Stimulated activated naive CD4-positive, alpha-beta T cell treated with Interleukin-2 at 50 U/mL for 16 hours (primary cell): Measurements from ENCODE around the gene SCAF4.

ENCODE experiments used
- DNase-seq: peaks from one replicate; lab custom pipeline; 2025; lab: John Stamatoyannopoulos, UW

The SCAF4 gene

DNA sequence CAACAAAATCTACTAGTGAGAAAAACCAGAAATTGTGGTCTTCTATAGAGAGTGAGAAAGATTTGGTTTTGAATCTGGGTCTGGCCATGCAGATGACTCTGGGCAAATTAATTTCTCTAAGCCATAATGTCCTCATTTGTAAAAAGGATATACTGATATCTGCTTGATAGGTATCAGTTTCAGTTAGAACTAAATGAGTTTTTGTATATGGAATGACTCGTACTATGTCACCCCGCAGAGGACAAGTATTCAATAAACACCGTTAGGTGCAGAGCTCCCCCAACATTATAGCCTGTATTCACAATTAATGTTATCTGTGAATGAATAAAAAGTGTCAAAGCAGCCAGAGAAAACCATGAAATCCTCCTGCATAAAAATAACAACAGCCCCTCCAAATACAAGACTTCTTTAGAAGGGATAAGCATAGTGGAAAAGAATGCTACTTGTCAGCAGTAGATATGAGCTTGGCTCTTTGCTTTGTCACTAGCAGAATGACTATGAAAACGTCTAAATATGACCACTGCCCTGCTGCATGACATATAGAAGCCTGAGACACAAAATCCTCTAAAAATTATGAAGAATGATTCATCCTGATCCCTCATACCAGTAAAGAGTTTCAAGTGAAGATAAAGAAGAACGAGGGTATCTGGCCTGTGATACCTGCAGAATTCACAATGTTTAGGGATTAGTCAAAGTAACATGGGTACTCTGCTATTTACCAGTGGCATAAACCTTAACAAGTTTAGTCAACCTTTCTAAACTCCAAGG, 17.8 kb downstream of the SCAF4 start:
- DNase-seq = no peak

DNA sequence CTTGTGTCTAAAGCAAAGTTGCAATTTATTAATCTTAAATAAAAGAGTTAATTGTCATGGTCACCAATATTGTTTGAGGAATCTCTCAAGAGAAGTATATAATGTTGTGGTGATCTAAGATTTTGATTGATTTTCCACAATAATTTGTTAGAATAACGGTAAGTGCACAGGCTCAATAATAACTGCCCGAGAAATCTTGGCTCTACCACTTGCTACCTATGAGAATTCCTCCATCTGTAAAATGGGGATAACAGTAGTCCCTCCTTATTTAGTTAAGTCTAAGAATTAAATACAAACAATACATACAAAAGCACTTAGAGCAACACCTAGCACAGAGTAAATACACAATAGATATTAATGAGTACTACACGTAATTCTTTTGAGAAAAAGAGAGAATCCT, 18.8 kb downstream of the SCAF4 start:
- no peak for DNase-seq

DNA sequence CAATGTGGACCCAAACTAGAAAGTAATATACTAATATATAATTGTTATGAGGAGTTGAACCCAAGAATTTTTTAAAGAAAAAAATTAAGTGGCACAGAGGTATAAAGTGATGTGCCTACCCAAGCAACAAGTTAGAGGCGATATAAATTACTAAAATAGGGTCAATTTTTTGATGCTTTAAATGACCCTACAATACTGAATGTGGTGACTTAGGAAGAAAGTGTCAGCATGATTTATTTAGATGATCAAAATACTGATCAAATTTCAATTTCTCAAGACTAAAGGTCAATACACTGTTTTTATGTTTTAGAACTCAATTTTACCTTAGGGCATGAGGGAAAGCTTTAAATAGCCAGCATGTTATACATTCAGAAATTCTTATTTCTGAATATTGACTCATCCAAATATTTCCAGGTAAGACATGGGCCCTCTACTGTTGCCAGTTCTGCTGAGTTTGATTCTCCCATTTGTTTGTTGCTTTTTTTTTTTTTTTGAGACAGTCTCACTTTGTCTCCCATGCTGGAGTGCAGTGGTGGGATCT, 20.1 kb downstream of the SCAF4 start:
- no peak for DNase-seq

DNA sequence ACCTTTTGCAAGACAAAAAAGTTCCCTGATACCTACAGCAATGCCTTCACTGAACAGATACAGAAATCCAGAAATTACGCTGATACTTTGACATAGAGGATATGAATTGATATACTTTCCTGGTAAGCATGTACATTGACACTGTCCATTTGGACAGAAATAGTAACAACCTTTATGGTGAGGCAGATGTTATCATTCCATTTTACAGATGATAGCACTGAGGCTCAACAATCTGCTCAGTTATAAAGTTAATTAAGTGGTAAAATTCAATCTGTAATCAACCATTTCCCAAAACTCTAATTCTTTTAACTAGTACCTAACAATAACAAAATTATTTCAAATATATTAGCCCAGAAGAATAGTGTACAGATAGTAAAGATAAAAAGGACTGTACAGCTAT, 20.6 kb downstream of the SCAF4 start:
- no peak for DNase-seq

DNA sequence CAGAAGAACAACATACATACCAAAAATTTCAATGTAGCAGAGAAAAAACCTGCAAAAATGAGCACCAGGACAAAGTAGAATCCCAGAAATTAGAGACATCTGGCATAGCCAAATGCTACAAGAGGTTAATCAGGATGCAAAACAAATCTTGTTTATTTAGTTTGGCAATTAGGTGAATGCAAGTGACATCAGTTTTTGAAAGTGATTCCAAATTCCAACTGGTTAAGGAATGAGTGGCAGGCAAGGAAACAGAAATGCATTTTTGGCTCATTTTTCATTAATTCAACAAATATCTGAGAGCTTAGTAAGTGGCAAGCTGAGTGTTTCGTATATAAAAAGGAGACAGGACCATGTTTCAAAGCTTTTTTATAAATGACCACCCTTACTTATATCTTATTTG, 21.3 kb downstream of the SCAF4 start:
- DNase-seq = no peak

DNA sequence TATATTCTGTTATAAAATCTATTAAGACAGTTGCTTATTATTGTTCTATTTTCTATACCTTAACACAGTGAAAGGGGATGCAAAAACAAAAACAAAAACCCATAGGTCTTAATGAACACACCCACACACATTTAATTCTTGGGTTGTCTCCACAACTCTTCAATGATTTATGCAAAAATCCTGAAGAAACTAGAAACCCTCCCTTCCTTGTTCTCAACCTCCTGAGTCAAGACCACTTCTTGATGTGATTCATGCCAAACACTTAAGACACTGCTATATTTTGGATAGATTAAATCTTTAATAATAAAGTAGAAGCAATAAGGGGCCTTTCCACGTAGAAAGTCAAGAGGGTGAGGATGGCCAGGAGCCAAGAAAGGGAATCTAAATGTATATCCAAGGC, 23.4 kb downstream of the SCAF4 start:
- DNase-seq = no peak

DNA sequence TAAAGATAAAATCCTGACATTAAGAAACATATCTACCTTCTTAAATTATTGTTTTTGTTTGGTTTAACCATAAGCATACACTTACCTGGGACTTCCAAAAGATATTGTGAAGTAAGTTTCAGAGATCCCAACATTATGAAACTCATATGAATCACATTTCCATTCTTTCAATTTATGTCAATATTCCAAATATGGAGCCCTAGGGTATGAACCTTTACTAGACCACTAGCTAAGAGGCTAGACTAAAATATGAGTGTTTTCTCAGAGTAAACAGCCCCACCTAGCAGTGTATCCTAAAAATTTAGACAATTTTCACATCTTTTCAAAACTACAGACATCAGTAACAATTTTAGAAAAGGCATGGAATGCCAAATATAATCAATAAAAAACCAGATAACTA, 24.4 kb downstream of the SCAF4 start:
- DNase-seq = no peak

DNA sequence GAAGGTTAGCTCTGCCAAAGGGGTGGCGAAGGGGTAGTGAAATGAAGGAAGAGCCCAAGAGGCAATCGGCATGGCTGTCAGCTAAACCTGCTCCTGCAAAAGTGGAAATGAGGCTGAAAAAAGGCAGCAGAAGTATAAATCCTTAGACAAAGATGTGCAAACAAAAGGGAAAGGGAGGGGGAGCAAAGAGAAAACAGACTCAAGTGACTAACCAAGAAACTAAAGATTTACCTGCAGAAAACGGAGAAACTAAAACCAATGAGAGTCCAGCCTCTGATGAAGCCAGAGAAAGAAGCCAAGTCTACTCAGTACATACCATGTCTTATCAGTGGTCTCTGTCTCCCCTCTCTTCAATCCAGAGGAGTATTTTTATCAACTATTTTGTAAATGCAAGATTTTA, 25.4 kb downstream of the SCAF4 start:
- no peak for DNase-seq

DNA sequence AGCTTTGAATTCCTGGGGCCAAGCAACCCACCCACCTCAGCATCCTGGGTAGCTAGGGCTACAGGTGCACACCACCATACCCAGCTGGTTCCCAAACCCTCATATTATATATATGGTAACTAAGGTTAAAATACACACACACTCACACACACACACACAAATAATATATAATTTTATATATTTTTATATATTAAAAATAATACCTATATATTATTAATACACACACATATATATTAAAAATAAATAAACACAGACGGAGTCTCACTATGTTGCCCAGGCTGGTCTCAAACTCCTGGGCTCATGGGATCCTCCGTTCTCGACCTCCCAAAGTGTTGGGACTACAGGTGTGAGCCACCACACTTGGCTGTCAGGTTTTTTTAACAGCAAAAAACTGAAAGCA, 31.9 kb downstream of the SCAF4 start:
- no peak for DNase-seq

DNA sequence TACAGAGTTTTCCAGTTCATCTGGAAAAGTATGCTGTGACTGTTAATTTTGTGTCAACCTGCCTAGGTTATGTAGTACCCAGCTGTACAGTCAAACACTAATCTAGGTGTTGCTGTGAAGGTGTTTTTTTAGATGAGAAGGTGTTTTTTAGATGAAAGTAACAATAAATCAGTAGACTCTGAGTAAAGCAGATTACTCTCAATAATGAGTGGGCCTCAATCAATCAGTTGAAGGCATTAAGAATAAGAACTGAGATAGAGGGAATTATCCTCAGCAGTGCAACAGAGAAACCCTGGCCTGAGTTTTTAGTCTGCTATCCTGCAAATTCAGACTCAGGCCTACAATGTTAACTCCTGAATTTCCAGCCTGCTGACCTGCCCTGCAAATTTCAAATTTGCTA, 33.5 kb downstream of the SCAF4 start:
- DNase-seq = no peak

DNA sequence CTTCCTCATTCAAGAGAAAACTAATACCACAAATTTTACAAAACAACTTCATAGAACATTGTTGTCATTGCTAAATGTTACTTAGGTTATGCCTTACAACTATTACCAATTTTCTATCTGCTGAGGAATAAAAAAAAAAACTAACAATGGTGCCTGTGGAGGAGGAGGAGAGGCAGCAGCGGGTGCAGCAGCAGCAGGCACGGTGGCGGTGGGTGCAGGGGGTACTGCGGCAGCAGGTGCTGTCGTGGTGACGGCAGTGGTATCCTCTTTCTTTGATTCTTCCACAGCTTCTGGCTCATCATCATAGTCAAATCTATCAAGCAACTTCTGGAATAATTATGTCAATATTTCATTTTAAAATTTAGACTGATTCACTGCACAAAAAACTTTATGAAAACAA, 35.5 kb downstream of the SCAF4 start:
- no peak for DNase-seq

DNA sequence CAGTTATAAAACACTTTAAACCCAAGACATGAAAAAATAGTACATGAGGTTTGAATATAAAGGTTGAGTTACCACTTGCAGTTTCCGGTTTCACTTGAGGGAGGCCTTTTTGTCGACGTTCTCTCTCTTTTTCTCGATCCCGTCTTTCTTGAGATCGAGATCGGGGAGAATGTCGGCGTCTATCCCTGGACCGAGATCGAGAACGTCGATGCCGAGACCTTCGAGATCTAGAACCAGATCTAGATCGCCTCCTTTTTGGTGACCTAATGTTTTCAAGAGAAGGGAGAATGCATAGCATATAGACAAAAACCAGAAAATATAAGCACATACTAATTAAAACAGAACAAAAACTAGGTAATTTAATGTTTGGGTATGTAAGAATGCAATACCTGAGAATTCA, 38.7 kb downstream of the SCAF4 start:
- DNase-seq = no peak

DNA sequence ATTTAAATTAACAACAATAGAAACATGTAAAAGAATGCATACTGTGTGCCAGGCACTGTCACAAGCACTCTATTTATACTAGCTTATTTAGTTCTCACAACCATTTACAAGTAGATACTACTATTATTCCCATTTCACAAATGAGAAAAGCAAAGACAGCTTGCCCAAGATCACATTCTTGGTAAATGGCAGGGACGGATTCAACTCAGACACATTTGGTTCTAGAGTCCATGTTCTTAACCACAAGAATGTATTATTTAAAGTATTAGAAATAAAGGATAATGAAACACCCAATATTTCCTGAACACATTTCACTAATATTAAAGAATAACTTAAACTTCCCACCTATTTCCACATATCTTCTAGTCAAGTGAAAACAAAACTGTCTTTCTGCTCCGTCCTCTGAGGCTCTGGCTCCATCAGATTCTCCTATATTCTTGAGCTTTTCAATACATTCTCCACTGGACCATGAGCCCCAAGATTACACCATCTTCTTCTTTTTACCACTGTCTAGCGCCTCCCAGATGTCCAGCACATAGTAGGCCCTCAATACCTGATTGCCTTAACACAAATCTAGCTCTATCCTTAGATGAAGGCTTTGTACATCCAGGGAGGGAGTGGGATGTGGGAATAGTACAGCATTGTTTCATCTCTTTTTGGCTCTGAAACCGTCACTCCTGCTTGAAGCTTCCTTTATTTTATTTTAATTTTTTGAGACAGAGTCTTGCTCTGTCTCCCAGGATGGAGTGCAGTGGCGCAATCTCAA, 43.1 kb downstream of the SCAF4 start:
- DNase-seq = no peak

DNA sequence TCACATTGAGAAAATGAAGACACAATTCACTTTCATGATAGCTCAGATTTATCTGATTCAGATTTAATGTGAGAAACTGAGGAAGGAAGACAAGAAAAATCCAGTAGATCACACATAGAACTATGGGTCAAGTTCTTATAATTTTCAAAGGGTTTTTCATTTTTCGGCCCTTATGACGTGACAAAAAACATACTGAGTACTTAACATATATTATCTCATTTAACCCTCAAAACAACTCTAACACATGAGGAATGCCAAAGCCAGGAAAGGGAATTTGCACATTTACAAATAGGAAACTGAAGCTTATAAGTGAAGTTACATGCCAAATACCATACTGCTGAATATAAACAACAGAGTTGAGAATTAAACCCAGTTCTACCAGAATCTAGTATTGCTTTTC, 44.8 kb downstream of the SCAF4 start:
- no peak for DNase-seq

DNA sequence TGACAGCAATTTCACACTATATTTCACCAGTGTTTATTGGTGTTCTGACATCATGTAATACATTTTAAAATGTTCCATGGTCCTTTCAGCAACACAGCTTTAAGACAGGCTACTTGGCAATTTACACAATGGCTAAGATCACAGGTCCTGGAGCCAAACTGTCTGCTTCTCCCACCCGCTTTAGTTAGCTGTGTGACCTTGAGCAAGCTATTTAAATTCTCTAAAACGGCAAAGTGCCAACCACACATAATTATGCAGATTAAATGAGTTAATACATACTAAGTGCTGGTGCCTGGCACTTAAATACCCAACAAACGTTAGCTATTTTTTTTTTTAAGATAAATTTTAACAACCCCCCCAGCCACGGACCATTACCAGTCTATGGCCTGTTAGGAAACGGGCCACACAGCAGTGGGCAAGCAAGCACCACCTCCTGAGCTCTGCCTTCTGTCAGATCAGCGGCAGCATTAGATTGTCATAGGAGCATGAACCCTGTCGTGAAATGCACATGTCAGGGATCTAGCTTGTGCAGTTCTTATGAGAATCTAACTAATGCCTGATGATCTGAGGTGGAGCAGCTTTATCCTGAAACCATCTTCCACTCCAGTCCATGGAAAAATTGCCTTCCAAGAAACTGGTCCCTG, 45.5 kb downstream of the SCAF4 start:
- DNase-seq = no peak

DNA sequence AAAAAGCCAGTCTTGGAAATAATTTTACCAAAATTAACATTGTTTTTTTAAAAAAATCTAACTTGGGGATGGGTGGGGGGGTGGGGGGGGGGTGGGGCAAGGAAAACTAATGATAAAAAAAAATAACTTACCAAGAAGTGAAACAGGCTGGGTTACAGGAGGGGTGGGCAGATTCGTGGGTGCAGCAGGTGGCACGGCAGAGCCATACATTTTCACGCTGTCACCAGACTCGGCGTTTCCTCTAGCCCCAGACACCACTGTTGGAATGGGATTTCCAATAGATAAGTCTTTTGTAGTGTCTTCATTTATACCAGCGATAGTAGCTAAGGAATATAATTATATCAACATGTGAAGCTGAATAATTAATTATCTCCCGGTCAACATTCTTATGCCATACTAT, 47.0 kb downstream of the SCAF4 start:
- DNase-seq = no peak

DNA sequence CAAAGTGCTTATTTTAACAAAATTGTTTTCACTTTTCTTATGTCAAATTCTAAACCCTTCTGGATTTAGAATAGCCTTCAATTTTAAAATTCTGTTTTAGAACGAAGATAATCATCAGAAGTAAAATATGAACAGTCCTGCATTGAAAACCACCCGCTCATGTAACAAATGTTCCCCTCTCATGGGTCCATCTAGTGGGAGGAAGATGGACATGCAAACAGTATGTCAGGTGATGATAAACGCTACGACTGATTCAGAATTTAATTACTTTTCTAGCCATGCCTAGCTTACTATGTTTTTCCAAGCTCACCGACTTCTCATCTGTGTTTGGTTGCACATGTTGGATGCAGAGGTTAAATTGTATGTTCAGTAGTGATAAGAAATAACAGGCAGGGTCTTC, 48.9 kb downstream of the SCAF4 start:
- DNase-seq = no peak

DNA sequence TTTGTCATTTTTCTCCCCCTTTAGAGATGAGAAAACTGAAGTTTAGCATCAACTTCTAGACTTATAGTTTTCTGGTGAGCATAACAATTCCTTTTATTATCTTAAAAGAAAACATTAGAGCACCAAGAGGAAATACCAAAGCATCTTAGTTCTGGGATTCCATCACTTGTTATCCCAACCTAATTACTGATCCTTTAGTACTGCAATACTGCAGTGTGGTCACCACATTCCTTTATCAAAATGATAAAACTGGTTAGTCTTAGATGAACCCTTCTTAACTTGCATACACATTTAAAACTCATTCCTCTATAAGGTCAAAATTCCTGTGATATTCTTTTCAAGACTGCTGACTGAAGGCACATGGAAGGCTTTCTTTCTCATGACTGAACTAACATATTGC, 49.3 kb downstream of the SCAF4 start:
- no peak for DNase-seq

DNA sequence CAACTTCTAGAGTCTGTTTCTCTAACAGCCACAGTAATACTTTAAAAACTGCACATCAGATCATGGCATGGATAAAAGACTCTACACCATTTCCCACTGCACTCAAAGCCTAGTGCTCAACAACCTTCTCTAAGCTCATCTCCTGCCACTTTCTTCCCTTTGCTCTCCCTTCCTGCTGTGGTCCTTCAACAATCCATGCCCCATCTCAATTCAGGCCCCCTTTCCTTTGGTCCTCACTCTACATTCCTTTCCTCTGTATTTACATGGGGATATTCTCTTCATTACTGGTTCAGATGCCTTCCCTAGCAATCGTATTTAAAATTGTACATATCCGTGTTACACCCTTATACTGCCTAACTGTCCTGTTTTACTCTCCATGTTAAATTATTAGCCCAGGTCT, 53.4 kb downstream of the SCAF4 start:
- DNase-seq = no peak

DNA sequence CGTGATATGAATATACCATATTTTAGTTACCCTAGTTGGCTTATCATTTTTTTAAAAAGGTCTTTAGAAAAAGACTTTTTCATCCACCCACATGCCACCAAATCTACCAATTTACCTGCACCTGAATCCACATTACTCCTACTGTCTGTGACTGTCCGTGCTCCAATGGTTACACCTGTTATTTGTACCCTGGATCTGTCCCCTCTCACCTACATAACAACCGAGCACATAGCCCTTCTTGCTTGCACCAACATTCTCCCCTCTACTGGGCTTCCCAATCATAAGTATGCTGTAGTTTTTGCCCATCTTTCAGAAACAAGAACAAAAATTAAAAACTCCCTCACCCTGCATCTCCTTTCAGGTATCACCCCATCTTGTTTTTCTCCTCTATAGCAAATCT, 54.9 kb downstream of the SCAF4 start:
- DNase-seq = no peak

DNA sequence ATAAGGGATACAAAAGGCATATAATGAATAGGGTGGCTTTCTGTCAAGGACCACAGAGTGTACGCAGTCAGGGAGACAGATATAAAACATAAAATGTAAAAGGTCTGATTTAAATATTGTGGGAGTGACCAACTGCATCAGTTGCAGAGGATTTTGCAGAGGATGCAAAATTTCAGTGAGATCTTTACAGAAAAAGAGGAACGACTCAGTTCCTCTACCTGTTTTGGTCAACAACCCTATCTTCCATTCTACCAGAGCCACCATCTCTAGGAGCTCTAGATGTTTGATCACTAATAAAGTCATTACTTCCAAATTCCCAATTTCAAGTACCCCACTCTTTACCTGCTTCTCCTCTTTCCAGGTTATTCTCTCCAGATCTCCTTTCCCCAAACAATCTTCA, 56.0 kb downstream of the SCAF4 start:
- no peak for DNase-seq

DNA sequence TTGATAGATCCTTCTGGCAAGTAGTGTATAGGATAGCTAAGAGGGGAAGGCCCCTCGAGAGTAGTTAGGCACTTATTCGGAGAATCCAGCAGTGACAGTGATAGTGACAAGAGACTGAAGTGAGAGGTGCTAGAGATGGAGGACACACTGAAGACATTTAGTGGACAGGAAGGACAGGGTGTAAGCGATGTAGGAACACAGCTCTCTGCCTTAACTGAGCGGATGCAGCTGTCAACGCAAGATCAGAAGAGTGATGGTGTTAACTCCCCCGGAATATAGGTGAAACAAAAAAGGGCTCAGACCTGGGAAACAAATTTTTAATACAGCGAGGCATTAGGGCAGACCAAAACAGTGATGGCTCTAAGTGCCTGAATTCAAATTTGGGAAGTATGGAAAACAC, 56.6 kb downstream of the SCAF4 start:
- DNase-seq = no peak

DNA sequence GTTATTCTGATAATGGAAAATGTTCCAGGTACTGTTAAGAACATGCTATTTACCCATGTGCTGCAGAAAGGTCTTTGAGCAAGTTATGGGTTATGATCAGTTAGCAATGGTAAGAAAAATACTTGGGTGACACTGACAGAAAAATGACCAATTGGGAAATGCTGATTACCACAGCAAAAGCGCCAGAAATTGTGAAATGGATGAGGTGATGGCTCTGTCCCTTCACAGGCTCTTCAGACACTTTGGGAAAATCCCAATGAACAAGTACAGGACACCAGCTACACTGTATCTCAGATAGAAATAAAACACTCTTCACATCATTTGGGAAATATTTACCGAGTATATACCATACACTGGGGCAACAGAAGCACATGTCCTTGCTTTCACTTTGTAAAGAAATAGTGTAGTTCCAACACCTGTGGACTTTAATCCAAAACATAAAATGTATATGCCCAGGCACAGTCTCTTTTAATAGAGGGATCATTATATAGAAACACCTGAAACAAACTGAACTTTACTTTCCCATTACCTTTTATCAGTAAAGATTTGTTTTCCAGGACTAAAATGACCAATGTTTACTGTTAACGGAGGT, 58.5 kb downstream of the SCAF4 start:
- no peak for DNase-seq
